ENCODE measurements around the gene MASP2. TPM values are rescaled to one million over a fixed set of nuclear protein-coding genes. Genes with fewer than 3 reads are reported as not detected.
"Not testable (repeated sequence)": the region's sequence is repeated elsewhere in the genome, so short reads cannot be mapped to it uniquely, and the experiment has no call there.

Gene MASP2
- total RNA-seq, 1 experiment from 2014 or later = not detected

- peaks cover 61% of the 10 kb centered on the region for H3K36me3 ChIP-seq
- not testable (repeated sequence) for H3K27ac ChIP-seq; H3K9me3 ChIP-seq (replicated peaks); DNase-seq (ENCODE audit: low read depth in 1 of 2, low spot score in 2 of 2); H3K27me3 ChIP-seq (replicated peaks); H3K4me3 ChIP-seq
- H3K4me1 ChIP-seq (replicated peaks) = peaks cover 11% of the 10 kb centered on the region
These were observed 17.0 kb upstream of the MASP2 start for GRCh38 chr1:11063937-11064537.

- H3K27me3 ChIP-seq (replicated peaks) = no peaks in the 10 kb centered on the region
- no peak overlapping the region for H3K27ac ChIP-seq
- peaks cover 59% of the 10 kb centered on the region for H3K36me3 ChIP-seq
- no peak overlapping the region for H3K4me3 ChIP-seq
- H3K9me3 ChIP-seq (replicated peaks) = 0 out of 2 replicates have a peak, but pooled peaks cover 2% of the 10 kb centered on the region
- DNase-seq (ENCODE audit: low read depth in 1 of 2, low spot score in 2 of 2) = no peak
- peaks cover 17% of the 10 kb centered on the region for H3K4me1 ChIP-seq (replicated peaks)
These were observed 15.9 kb upstream of the MASP2 start for GRCh38 chr1:11062965-11063401.

- Histone ChIP-seq H3K36me3 (peaks cover 60% of the 10 kb centered on the region), H3K4me1 (replicated peaks) (peaks cover 17% of the 10 kb centered on the region), H3K4me3 (no peak overlapping the region), H3K27me3 (replicated peaks) (no peaks in the 10 kb centered on the region), H3K9me3 (replicated peaks) (0 out of 2 replicates have a peak, but pooled peaks cover 2% of the 10 kb centered on the region), H3K27ac (no peak overlapping the region)
- DNase-seq (ENCODE audit: low read depth in 1 of 2, low spot score in 2 of 2) = no peak
These were observed 14.8 kb upstream of the MASP2 start for GRCh38 chr1:11061652-11062365.

- H3K27me3 ChIP-seq (replicated peaks) = no peaks in the 10 kb centered on the region
- H3K4me1 ChIP-seq (replicated peaks) = peaks cover 17% of the 10 kb centered on the region
- peak; percentile 78 to 89 for DNase-seq (ENCODE audit: low read depth in 1 of 2, low spot score in 2 of 2)
- H3K27ac ChIP-seq = peak within 1 kb of the TSS; percentile 38
- 0 out of 2 replicates have a peak, but pooled peaks cover 2% of the 10 kb centered on the region for H3K9me3 ChIP-seq (replicated peaks)
- H3K4me3 ChIP-seq = peak within 1 kb of the TSS; percentile 98
- H3K36me3 ChIP-seq = peaks cover 56% of the 10 kb centered on the region
These were observed 13.2 kb upstream of the MASP2 start, which contains the start of gene SRM for GRCh38 chr1:11059968-11060830. TSS of gene SRM (minus strand) at chr1:11060018. CDS start at chr1:11059943, 75 bp downstream.

GRCh38 chr1:11059155-11059967 lies 12.3 kb upstream of the MASP2 start:
- DNase-seq (ENCODE audit: low read depth in 1 of 2, low spot score in 2 of 2) = peak in 1 of 2 experiments; percentile 38

GRCh38 chr1:11058595-11059154 lies 11.6 kb upstream of the MASP2 start:
- Histone ChIP-seq H3K4me1 (replicated peaks) (peaks cover 17% of the 10 kb centered on the region), H3K36me3 (peaks cover 45% of the 10 kb centered on the region), H3K27me3 (replicated peaks) (no peaks in the 10 kb centered on the region), H3K9me3 (replicated peaks) (0 out of 2 replicates have a peak, but pooled peaks cover 2% of the 10 kb centered on the region), H3K27ac (peak overlapping the region; percentile 38; the same call in 1 of the 2 replicates), H3K4me3 (peak overlapping the region; percentile 98)
- DNase-seq (ENCODE audit: low read depth in 1 of 2, low spot score in 2 of 2) = no peak

More at GRCh38 chr1:11059155-11059967, 12.3 kb upstream of the MASP2 start:
- Histone ChIP-seq H3K4me3 (peak overlapping the region; percentile 98), H3K27me3 (replicated peaks) (no peaks in the 10 kb centered on the region), H3K4me1 (replicated peaks) (peaks cover 17% of the 10 kb centered on the region), H3K27ac (peak overlapping the region; percentile 38; the same call in 1 of the 2 replicates), H3K36me3 (peaks cover 50% of the 10 kb centered on the region), H3K9me3 (replicated peaks) (0 out of 2 replicates have a peak, but pooled peaks cover 2% of the 10 kb centered on the region)

- DNase-seq (ENCODE audit: low read depth in 1 of 2, low spot score in 2 of 2) = no peak
- Histone ChIP-seq H3K27me3 (replicated peaks) (no peaks in the 10 kb centered on the region), H3K27ac (no peak overlapping the region), H3K4me3 (no peak overlapping the region), H3K4me1 (replicated peaks) (peaks cover 17% of the 10 kb centered on the region), H3K9me3 (replicated peaks) (0 out of 2 replicates have a peak, but pooled peaks cover 2% of the 10 kb centered on the region), H3K36me3 (peaks cover 44% of the 10 kb centered on the region)
These were observed 11.0 kb upstream of the MASP2 start for GRCh38 chr1:11058026-11058425.

GRCh38 chr1:11057477-11057876 lies 10.4 kb upstream of the MASP2 start:
- DNase-seq (ENCODE audit: low read depth in 1 of 2, low spot score in 2 of 2) = no peak

GRCh38 chr1:11056504-11056903 lies 9.5 kb upstream of the MASP2 start:
- no peak overlapping the region for H3K4me3 ChIP-seq
- no peaks in the 10 kb centered on the region for H3K27me3 ChIP-seq (replicated peaks)
- DNase-seq (ENCODE audit: low read depth in 1 of 2, low spot score in 2 of 2) = no peak
- peaks cover 44% of the 10 kb centered on the region for H3K36me3 ChIP-seq
- no peak overlapping the region for H3K27ac ChIP-seq
- 0 out of 2 replicates have a peak, but pooled peaks cover 2% of the 10 kb centered on the region for H3K9me3 ChIP-seq (replicated peaks)
- peaks cover 17% of the 10 kb centered on the region for H3K4me1 ChIP-seq (replicated peaks)

More at GRCh38 chr1:11057477-11057876, 10.4 kb upstream of the MASP2 start:
- 0 out of 2 replicates have a peak, but pooled peaks cover 2% of the 10 kb centered on the region for H3K9me3 ChIP-seq (replicated peaks)
- H3K27me3 ChIP-seq (replicated peaks) = no peaks in the 10 kb centered on the region
- no peak overlapping the region for H3K4me3 ChIP-seq
- H3K27ac ChIP-seq = no peak overlapping the region
- H3K4me1 ChIP-seq (replicated peaks) = peaks cover 17% of the 10 kb centered on the region
- peaks cover 44% of the 10 kb centered on the region for H3K36me3 ChIP-seq

GRCh38 chr1:11055676-11056075 lies 8.6 kb upstream of the MASP2 start:
- peaks cover 11% of the 10 kb centered on the region for H3K4me1 ChIP-seq (replicated peaks)
- DNase-seq (ENCODE audit: low read depth in 1 of 2, low spot score in 2 of 2) = no peak
- H3K36me3 ChIP-seq = peaks cover 44% of the 10 kb centered on the region
- no peak overlapping the region for H3K4me3 ChIP-seq
- H3K27ac ChIP-seq = no peak overlapping the region
- H3K9me3 ChIP-seq (replicated peaks) = 0 out of 2 replicates have a peak, but pooled peaks cover 2% of the 10 kb centered on the region
- no peaks in the 10 kb centered on the region for H3K27me3 ChIP-seq (replicated peaks)

GRCh38 chr1:11054666-11055065 lies 7.6 kb upstream of the MASP2 start:
- H3K36me3 ChIP-seq = peaks cover 41% of the 10 kb centered on the region
- DNase-seq (ENCODE audit: low read depth in 1 of 2, low spot score in 2 of 2) = no peak
- peaks cover 11% of the 10 kb centered on the region for H3K4me1 ChIP-seq (replicated peaks)
- no peak overlapping the region for H3K4me3 ChIP-seq
- no peaks in the 10 kb centered on the region for H3K27me3 ChIP-seq (replicated peaks)
- H3K27ac ChIP-seq = no peak overlapping the region
- H3K9me3 ChIP-seq (replicated peaks) = 0 out of 2 replicates have a peak, but pooled peaks cover 2% of the 10 kb centered on the region

- Histone ChIP-seq H3K9me3 (replicated peaks) (no peaks in the 10 kb centered on the region), H3K4me3 (no peak overlapping the region), H3K36me3 (peaks cover 36% of the 10 kb centered on the region), H3K4me1 (replicated peaks) (peaks cover 7% of the 10 kb centered on the region), H3K27ac (no peak overlapping the region), H3K27me3 (replicated peaks) (no peaks in the 10 kb centered on the region)
- DNase-seq (ENCODE audit: low read depth in 1 of 2, low spot score in 2 of 2) = no peak
These were observed 7.1 kb upstream of the MASP2 start for GRCh38 chr1:11054181-11054580.
